ENCODE data around the gene RNPC3.
"Not testable (repeated sequence)": the region's sequence is repeated elsewhere in the genome, so short reads cannot be mapped to it uniquely, and the experiment has no call there.

Gene RNPC3

DNA sequence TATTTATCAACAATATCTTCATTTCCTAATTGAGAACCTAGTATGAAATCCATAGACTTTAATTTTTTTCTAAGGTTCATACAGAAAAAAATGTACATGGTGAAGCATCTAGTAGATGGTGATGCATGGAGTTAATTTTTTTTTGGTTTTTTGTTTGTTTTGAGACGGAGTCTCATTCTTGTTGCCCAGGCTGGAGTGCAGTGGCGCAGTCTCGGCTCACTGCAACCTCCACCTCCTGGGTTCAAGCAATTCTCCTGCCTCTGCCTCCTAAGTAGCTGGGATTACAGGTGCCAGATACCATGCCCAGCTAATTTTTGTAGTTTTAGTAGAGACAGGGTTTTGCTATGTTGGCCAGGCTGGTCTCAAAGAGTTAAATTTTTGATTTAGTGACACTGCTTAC is 35.6 kb downstream of the RNPC3 start:
- DNase-seq, result not testable (repeated sequence)

DNA sequence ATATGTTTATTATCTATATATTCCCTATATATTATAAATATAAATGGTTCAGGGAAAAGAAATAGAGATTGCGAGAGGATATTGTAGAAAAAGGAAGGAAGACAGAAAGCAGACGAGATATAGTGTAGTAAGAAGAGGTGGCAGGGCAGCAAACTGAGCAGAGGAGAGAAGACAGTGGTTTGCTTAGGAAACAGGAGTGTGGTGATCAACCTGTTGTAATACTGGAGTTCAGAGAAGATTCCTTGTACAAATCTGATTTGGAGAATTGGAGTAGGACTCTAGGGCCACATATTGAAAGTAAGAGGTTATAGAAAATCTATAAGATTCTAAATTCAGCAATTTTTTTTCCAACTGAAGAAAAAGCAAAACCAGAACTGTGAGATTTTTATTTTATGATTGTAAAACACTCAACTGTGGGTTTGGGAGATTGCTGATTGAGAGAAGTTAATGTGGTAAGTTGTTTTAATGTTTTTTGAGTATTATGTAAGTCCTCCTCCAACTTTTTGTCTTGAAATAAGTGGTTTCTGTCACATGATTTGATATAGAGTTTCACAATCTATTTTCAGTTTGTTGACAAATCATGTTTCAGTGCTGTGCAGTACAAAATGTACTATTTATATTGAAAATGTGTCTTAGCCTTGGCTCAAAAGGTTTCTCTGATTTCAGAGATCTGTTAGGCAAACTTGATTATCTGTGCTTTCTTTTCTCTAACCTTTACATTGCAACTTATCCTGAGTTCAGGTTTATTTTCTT is 36.3 kb downstream of the RNPC3 start:
- no peak for DNase-seq

DNA sequence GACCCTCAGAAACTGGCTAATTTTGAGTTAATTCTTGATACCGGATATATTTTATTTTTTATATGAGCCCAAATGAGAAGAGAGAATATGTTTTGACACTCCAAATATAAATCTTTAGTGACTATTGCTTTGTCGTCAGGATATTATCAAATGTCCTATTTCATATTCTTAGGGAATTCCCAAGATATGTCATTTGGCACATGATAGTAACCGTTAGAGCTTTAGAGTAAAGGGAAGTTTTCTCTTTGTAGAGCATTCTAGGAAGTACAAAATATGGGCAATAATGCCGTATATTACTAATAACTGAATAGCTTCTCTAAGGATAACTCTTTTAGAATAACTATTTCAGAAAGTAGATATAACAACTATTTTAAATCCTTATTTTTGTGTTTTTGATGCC is 37.6 kb downstream of the RNPC3 start:
- no peak for DNase-seq

DNA sequence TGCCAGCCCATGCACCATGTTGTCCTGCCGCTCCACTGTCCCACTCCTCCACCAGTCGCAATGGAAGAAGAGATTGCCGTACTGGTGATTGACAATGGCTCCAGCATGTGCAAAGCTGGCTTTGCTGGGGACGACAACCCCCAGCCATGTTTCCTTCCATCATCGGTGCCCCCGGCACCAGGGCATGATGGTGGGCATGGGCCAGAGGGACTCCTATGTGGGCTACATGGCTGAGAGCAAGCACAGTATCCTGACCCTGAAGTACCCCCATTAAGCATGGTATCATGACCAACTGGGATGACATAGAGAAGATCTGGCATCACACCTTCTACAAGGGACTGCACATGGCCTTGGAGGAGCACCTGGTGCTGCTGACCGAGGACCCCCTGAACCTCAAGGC is 44.0 kb downstream of the RNPC3 start:
- no peak for DNase-seq

DNA sequence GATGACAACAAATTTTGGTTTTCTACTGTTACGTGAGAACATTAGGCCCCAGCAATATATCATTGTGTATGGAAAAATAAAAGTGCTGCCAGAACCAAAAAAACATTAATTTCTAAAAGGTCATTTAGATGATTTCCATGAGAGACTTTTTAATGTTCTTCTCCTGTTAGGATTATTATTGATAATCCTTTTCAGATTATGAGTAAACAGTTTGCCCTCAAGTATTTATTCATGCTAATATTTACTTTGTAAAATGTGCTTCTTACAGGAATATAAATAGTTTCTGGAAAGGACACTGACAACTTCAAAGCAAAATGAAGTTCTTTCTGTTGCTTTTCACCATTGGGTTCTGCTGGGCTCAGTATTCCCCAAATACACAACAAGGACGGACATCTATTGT is 45.8 kb downstream of the RNPC3 start, which contains the start of gene AMY2B:
TSS of gene AMY2B (plus strand) at position 301 of the 400 bp plus-strand sequence. CDS start at position 315, 14 bp downstream.
- DNase-seq, result not testable (repeated sequence)

DNA sequence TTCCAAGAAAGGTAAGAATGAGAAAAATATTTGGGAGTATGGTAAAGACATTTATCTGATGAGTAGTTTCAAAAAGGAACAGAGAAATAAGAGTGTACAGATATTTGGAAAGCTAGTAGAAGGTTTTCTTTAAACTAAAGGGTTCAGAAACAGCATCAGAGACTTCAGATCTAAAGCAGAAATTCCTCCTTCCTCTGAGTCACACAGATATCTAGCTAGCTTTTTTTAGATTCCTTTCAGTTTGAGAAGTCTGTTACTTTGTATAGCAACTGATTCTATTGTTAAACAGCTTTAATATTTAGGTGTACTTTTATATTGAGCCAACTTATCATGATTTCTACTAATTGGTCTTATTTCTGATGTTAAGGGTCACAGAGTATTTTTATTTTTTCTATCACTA is 50.6 kb downstream of the RNPC3 start:
- DNase-seq, result no peak

DNA sequence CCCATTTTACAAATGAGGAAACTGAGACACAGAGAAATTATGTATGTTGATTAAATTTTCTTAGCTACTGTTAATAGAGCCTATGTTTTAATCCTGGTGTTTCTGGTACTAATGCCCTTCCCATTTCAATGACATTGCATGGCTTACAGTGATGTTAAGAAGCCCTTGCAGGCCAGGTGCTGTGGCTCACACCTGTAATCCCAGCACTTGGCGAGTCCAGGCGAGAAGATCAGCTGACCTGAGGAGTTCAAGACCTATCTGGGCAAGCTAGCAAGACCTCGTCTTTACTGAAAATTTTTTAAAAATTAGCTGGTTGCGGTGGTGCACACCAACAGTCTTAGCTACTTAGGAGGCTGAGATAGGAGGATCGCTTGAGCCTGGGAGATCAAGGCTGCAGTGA is 51.3 kb downstream of the RNPC3 start:
- not testable (repeated sequence) for DNase-seq

DNA sequence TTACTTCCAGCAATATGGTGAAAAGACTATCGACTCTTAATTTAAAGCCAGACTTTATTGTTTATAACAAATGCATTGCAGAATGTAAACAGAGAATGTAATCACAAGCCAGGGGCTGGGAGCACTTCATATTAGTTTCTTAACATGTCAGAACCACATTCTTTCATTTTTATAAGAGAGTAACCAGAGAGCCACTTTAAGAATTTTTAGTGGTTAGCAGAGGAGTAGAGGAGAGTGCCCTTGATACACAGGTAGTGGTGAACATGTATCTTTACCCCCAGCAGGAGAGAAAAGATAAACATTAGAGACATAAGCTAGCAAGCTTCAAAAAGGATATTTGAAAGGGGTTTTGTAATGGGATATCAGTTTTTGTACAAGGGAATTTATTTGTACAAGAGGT is 57.0 kb downstream of the RNPC3 start:
- DNase-seq, result no peak

DNA sequence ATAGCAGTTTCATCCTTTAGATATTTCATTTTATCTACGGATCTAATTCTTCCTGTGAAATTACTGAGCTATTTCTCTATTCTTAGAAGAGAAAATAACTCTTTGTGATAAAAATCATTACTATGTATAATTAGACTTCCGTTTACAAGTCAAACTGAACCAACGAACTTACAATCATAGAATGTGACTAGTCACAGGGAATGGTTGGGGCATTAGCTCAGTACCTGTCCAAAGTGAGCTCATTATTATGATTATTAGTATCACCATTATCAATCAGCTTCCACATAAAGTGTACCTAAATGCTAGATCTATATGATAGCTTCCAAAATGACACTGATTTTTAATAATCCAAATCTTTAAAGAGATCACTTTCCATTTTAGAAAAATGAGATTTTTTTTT is 58.4 kb downstream of the RNPC3 start:
- no peak for DNase-seq

DNA sequence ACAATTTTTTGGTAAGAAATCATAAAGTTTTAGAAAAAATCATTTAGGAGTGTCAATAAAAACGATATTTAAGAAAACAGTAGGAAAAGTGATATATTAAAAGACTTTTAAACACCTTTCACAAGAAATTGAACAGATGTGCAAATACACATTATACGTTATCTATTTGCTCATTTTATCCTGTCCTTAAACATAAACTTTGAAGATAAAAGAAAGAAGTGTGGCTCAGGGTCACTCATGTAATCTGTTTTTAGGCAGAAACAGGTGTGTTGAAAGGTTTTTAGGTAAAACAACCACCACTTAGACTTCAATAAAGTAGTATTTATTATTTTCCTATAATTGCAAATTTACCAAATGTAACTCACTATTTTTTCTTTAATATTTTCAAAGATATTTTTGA is 59.0 kb downstream of the RNPC3 start:
- DNase-seq, result no peak

DNA sequence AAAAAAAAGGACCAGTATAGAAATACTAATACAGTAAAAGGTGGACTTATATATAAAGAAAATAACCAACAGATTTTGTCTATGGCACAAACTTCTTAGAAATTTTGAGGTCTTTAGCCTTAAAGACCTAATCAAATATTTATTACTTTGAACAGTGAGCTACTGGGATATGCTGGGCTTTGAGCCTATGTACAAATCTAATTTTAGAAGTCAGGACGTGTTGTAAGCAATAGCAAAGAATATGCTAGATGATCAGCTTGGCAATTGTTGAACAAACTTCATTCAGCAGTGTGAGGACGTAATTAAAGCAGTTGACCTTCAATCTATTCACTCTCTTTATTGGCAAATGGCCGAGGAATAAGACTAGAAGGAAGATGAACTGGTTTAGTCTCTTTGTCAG is 77.2 kb downstream of the RNPC3 start:
- not testable (repeated sequence) for DNase-seq

Data from T1000 (cell line).